Measurements from ENCODE around the gene RPL10. TPM values are rescaled to one million over a fixed set of nuclear protein-coding genes. Genes with fewer than 3 reads are reported as not detected.
"Not testable (repeated sequence)": the region's sequence is repeated elsewhere in the genome, so short reads cannot be mapped to it uniquely, and the experiment has no call there.

The RPL10 gene
- total and polyA plus RNA-seq, 2 experiments from 2014 or later: 1,000 to 2,299 TPM

DNA sequence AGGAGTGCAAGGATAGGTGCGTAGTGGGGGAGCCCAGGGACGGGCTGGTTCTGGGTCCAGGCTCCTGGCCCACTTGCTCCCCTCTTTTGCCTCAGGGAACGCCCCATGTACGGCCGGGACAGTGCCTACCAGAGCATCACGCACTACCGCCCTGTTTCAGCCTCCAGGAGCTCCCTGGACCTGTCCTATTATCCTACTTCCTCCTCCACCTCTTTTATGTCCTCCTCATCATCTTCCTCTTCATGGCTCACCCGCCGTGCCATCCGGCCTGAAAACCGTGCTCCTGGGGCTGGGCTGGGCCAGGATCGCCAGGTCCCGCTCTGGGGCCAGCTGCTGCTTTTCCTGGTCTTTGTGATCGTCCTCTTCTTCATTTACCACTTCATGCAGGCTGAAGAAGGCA is 17.4 kb upstream of the RPL10 start:
- no peaks in the 10 kb centered on the region for H3K27me3 ChIP-seq
- TF ChIP-seq, protein P1, sequence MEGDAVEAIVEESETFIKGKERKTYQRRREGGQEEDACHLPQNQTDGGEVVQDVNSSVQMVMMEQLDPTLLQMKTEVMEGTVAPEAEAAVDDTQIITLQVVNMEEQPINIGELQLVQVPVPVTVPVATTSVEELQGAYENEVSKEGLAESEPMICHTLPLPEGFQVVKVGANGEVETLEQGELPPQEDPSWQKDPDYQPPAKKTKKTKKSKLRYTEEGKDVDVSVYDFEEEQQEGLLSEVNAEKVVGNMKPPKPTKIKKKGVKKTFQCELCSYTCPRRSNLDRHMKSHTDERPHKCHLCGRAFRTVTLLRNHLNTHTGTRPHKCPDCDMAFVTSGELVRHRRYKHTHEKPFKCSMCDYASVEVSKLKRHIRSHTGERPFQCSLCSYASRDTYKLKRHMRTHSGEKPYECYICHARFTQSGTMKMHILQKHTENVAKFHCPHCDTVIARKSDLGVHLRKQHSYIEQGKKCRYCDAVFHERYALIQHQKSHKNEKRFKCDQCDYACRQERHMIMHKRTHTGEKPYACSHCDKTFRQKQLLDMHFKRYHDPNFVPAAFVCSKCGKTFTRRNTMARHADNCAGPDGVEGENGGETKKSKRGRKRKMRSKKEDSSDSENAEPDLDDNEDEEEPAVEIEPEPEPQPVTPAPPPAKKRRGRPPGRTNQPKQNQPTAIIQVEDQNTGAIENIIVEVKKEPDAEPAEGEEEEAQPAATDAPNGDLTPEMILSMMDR (IDR thresholded peaks at IDR 0.05; ENCODE audit: low read depth, low read length): no peak
- H3K27ac ChIP-seq: no peak overlapping the region
- no peaks in the 10 kb centered on the region for H3K36me3 ChIP-seq
- H3K4me1 ChIP-seq (ENCODE audit: low read depth): no peaks in the 10 kb centered on the region
- DNase-seq (ENCODE audit: low read depth in 1 of 2, low spot score in 1 of 2): no peak
- H3K4me3 ChIP-seq: no peak overlapping the region
- no peaks in the 10 kb centered on the region for H3K9me3 ChIP-seq (ENCODE audit: low read depth)

DNA sequence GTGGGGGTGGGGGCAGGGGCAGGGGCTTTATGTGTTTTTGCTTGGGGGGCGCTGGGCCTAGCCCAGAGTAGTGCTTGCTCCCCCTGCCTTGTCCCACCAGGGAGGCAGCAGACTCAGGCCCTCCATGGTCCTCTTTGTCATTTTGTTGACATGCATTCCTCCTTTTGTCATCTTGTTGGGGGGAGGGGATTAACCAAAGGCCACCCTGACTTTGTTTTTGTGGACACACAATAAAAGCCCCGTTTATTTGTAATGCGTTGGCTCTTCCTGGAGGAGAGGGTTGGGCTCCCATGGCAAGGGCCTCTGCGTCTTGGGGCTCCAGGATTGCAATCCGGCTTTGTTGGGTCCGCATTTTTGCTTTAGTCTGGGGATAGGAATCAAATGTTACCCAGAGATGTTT is 16.9 kb upstream of the RPL10 start:
- TF ChIP-seq, protein P1 (IDR thresholded peaks at IDR 0.05; ENCODE audit: low read depth, low read length): no peak
- H3K9me3 ChIP-seq (ENCODE audit: low read depth): no peaks in the 10 kb centered on the region
- no peaks in the 10 kb centered on the region for H3K36me3 ChIP-seq
- no peak for DNase-seq (ENCODE audit: low read depth in 1 of 2, low spot score in 1 of 2)
- no peaks in the 10 kb centered on the region for H3K4me1 ChIP-seq (ENCODE audit: low read depth)
- H3K27me3 ChIP-seq: no peaks in the 10 kb centered on the region
- no peak overlapping the region for H3K27ac ChIP-seq
- H3K4me3 ChIP-seq: no peak overlapping the region

DNA sequence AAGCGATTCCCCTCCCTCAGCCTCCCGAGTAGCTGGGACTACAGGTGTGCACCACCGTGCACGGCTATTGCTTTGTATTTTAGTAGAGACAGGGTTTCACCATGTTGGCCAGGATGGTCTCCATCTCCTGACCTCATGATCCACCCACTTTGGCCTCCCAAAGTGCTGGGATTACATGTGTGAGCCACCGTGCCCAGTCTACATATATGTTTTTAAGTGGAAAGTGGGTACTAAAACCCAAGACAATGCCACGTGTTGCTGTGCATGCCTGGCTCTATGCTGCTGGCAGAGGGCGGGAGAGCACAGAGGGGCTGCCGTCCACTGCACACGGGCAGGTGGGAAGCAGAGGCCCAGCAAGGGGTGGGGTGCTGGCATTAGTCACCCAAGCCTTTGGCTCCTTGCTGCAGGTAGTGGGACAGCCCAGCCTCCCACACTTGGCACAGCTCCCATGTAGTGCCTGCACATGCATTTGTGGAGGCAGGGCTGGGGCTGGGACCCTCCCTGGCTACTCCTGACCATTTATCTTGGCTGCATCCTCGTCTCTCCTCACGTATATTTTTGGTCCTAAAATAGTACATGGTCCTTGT is 15.6 kb upstream of the RPL10 start:
- Histone ChIP-seq H3K4me1 (ENCODE audit: low read depth) (no peaks in the 10 kb centered on the region), H3K27ac (no peak overlapping the region), H3K4me3 (no peak overlapping the region), H3K27me3 (no peaks in the 10 kb centered on the region), H3K36me3 (no peaks in the 10 kb centered on the region), H3K9me3 (ENCODE audit: low read depth) (no peaks in the 10 kb centered on the region)
- no peak for DNase-seq (ENCODE audit: low read depth in 1 of 2, low spot score in 1 of 2)
- TF ChIP-seq, protein P1 (IDR thresholded peaks at IDR 0.05; ENCODE audit: low read depth, low read length): no peak

DNA sequence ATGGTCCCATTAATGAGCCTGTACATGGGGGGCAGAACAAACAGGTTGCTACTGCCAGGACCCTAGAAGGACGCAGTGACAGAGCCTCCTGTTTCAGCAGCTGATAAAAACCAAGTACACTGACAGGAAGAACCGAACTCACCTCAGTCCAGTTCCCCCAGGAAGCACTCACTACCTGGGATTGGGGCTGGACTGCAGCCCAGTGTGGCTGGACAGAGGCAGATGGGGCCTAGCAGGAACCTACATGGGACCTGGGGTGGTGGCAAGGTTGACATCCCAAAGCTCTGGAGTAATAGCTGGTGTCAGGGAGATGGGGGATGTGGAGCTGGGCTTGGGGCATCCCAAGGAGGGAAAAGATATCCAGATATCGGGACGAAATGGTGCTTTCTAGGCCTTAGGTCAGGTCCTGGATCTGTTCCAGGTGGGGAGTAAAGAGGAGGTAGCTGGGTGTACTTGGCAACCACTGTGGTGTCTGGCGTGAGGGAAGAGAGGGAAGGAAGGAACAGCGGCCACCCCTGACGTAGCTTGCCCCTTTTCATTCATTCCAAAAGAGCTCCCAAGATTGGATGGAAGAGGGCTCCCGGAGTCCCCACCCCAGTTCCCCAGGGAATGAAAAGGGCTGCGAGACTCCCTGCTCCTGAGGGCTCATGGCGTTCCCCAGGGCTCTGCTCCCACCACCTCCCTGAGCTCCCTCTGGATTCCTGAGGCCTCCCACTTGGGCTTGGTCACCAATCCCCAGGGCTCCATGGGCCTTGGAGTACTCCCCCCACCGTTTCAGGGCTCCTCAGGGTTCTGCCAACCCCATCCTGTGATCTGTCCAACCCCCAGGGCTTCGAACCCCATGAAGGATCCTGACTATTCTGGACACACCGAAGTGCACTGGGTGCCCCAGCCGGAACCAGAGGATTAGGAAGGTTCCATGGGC is 14.6 kb upstream of the RPL10 start:
- Histone ChIP-seq H3K27me3 (no peaks in the 10 kb centered on the region), H3K4me1 (ENCODE audit: low read depth) (no peaks in the 10 kb centered on the region), H3K36me3 (no peaks in the 10 kb centered on the region), H3K27ac (no peak overlapping the region), H3K9me3 (ENCODE audit: low read depth) (no peaks in the 10 kb centered on the region), H3K4me3 (no peak overlapping the region)
- TF ChIP-seq, protein P1 (IDR thresholded peaks at IDR 0.05; ENCODE audit: low read depth, low read length): no peak
- DNase-seq (ENCODE audit: low read depth in 1 of 2, low spot score in 1 of 2): no peak

DNA sequence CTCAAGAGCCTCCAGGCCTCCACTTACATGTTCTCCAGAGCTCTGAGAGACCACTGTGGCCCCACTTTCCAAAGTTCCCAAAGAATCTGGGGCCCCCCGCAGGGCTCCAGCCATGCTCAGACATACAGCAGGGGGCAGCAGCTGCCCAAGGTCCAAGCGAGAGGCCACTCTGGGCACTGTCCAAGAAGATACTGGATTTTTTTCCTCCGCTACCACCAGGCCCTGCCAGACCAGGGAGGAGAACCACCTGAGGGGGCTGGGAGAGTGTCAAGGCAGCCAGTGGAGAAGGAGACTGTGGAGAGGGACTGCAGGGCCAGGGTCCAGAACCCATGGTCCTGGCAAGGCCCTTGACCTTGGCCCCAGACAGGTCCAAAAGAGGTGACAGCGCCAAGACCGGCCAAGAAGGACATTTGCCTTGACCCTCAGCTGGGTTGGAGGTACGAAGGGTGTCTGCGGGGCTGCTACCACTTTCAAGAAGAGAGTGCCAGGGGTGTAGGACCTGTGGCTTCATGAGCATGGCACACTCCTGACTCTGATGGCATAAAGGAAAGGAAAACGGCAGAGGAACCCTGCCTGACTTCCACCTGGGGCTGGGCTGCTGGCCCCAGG is 13.8 kb upstream of the RPL10 start:
- Histone ChIP-seq H3K27ac (no peak overlapping the region), H3K4me3 (no peak overlapping the region), H3K9me3 (ENCODE audit: low read depth) (no peaks in the 10 kb centered on the region), H3K36me3 (no peaks in the 10 kb centered on the region), H3K4me1 (ENCODE audit: low read depth) (no peaks in the 10 kb centered on the region), H3K27me3 (no peaks in the 10 kb centered on the region)
- DNase-seq (ENCODE audit: low read depth in 1 of 2, low spot score in 1 of 2): no peak
- TF ChIP-seq, protein P1 (IDR thresholded peaks at IDR 0.05; ENCODE audit: low read depth, low read length): peak; percentile 54

DNA sequence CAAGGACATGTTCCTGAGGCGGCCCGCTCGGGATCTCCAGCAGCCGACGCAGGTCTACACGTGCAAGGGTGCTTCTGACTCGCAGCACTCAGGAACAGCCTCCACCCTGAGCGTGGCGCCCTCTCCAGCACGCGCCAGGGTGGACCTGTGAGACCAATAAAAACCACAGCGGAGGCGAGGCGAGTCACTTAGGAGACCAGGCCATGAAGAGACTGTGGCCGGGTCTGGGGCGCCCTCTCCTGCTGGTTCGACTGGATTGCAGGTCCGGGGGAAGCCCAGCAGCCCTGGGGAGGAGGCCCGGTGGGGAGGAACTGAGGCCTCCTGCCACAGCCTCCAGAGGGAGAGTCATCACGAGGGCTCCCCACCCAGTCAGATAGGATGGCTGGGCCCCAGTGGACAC is 10.1 kb upstream of the RPL10 start:
- H3K4me3 ChIP-seq; H3K9me3 ChIP-seq (ENCODE audit: low read depth); H3K36me3 ChIP-seq; DNase-seq (ENCODE audit: low read depth in 1 of 2, low spot score in 1 of 2); H3K4me1 ChIP-seq (ENCODE audit: low read depth); H3K27me3 ChIP-seq; H3K27ac ChIP-seq: not testable (repeated sequence)

DNA sequence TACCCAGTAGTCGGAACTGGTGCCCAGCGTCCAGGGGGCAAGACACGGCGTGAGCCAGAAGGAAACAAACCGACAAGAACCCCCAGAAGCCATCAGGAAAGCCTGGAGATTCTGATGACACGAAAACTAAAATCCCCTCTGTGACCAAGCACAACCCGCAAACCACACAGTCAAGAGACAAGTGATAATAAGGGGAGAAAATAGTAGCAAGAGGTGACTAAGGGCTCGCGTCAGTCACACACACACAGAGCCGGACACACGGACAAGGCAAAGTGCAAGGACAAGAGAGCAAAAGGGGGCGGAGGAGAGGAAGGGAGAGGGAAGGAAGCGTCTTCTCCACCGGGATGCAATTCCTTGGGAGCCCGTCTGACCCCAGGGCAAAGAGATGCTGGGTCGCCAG is 9.5 kb upstream of the RPL10 start:
- H3K36me3 ChIP-seq; H3K27ac ChIP-seq; H3K27me3 ChIP-seq; H3K9me3 ChIP-seq (ENCODE audit: low read depth); H3K4me3 ChIP-seq; DNase-seq (ENCODE audit: low read depth in 1 of 2, low spot score in 1 of 2); H3K4me1 ChIP-seq (ENCODE audit: low read depth): not testable (repeated sequence)

All from cardiac muscle cell (in vitro differentiated cells and primary cell).